ENCODE results near the gene ING5.

The ING5 gene

DNA sequence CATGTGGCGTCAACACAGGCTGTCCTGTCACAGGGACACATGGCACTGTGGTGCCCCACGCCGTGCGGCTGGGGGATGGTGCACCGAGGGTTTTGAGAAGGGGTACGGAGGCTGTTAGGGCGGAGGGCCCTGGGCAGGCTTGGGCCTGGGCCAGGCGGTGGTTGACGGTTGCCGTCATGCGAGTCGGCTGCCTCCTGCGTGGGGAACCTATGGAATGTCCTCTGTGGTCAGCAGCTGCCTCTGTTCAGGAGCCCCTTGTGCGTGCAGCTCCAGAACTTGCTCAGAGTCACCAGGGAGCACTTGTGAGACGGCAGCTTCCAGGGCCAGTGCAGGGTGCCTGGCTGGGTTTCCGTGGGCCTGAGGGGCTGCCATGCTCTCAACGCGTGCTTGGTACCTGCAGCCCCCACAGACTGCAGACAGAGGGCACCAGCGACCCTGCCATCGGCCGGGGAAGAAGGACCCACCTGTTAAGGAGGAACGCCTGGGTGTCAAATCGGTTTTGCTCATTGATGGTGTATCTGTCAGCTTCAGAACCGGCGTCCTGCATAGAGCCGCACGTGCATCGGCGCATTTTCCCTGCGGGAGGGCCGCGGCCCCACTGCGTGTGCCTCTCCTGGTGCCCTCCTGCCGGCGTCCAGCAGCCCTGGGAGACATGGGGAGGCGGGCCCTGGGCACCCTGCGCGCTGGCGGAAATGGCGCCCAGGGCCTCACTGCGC, 22.6 kb downstream of the ING5 start:
- FAIRE-seq = no peak
- no peak for DNase-seq (ENCODE audit: insufficient read length)
- TF ChIP-seq TAF1 (IDR thresholded peaks at IDR 0.05; ENCODE audit: borderline replicate concordance, low read depth, low read length) = no peak
- no peak for TF ChIP-seq POLR2AphosphoS5 (IDR thresholded peaks at IDR 0.05; ENCODE audit: low read depth, low read length)
- peak; percentile 41 for TF ChIP-seq POLR2A (IDR thresholded peaks at IDR 0.05; ENCODE audit: low read depth, low read length)

DNA sequence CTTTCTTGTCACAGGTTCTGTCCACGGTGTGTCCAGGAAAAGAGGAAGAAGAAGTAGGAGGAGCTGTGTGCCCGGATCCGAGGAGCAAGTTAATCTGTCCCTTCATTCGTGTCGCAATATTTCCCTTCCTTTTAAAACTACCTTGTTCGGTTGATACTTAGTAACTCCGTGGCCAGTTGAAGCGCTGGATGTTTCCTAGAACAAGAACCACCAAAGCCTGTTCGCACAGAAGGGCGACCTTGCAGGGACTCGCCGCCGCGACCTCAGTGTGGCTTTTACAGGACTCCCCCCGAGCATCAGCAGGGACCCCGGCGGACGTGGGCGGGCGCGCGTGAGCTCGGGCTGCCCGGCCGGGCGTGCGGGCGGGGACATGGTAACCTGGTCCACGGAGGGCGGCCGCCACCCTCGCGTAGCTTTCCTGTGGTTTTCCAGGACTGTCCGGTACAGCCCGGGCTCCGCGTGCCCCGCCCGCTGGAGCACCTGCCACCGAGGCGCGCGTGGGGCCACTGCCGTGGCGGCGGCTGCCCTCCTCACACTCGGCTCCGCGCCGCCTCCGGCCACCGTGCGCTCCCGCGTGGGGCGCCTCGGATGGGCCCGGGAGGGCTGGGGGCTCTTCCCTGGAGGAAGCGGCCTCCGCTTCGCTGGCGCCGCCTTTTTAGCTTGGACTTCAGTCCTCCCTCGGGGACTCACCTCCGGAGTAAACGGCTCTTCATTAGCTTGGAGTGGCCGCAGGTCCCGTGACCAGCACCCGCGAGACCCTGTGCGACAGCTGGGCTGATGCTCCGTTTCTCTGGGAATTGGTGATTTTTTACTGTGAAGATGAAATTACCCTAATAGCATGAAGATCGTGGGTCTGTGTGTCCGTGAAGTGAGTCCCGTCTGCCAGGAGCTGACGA, 23.4 kb downstream of the ING5 start:
- DNase-seq (ENCODE audit: insufficient read length) = no peak
- no peak for TF ChIP-seq POLR2AphosphoS5 (IDR thresholded peaks at IDR 0.05; ENCODE audit: low read depth, low read length)
- TF ChIP-seq TAF1 (IDR thresholded peaks at IDR 0.05; ENCODE audit: borderline replicate concordance, low read depth, low read length) = no peak
- no peak for TF ChIP-seq POLR2A (IDR thresholded peaks at IDR 0.05; ENCODE audit: low read depth, low read length)
- FAIRE-seq = no peak

DNA sequence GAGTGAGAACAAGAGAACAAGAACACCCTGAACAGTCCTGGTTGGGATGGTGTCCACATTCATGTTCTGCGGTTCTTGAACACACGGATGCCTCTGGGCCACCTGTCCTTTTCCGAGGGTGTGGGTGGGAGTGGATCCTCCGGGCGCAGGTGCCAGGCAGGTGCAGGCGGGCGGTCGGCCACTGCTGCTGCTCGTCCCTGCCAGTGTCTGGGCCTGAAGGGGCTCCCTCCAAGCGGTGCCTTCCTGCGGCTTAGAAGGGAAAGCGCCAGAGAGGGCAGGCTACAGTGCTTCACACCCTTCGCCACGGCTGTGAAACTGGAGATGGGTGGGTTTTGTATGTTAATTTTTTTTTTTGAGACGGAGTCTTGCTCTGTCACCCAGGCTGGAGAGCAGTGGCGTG, 24.6 kb downstream of the ING5 start:
- TF ChIP-seq POLR2A (IDR thresholded peaks at IDR 0.05; ENCODE audit: low read depth, low read length) = no peak
- TF ChIP-seq POLR2AphosphoS5 (IDR thresholded peaks at IDR 0.05; ENCODE audit: low read depth, low read length) = no peak
- no peak for TF ChIP-seq TAF1 (IDR thresholded peaks at IDR 0.05; ENCODE audit: borderline replicate concordance, low read depth, low read length)
- FAIRE-seq = no peak
- DNase-seq (ENCODE audit: insufficient read length) = no peak

DNA sequence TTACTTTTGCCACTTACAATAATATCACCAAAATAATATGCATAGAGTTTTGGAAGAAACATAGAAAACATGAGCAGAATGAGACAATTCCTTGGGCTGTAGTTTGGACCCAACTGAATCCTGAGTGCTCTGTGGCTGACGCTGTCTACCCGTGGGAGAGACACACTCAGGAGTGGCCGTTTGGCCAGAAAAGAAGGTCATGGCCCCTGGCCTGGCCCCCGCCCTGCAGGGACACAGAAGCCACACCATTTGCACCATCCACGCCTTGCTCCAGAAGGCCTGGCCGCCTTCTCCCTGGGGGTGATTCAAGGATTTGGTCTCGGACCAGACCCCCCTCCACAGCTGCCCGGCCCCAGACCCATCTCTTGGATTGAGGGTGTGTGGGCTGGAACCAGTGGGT, 26.2 kb downstream of the ING5 start:
- FAIRE-seq = no peak
- TF ChIP-seq POLR2A (IDR thresholded peaks at IDR 0.05; ENCODE audit: low read depth, low read length) = no peak
- no peak for TF ChIP-seq TAF1 (IDR thresholded peaks at IDR 0.05; ENCODE audit: borderline replicate concordance, low read depth, low read length)
- no peak for TF ChIP-seq POLR2AphosphoS5 (IDR thresholded peaks at IDR 0.05; ENCODE audit: low read depth, low read length)
- DNase-seq (ENCODE audit: insufficient read length) = no peak

DNA sequence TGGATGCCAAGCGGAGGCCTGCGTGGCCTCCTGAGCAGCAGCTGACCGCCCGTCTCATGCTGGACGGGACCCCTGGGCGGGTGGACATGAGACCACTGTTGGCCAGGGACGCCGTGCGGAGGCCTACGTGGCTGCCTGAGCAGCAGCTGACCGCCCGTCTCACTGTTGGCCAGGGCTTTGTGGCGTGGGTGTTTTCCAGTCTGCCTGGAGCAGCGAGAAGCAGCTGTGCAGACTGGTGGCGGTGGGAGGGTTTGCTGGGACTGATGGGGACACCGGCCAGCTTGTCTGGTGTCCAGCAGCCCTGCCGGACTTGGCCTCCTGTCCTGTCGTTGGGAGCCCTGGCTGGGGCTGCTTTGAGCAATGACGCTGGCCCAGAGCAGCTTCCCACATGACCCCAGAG, 26.8 kb downstream of the ING5 start:
- no peak for FAIRE-seq
- TF ChIP-seq POLR2A (IDR thresholded peaks at IDR 0.05; ENCODE audit: low read depth, low read length) (no peak), POLR2AphosphoS5 (IDR thresholded peaks at IDR 0.05; ENCODE audit: low read depth, low read length) (no peak), TAF1 (IDR thresholded peaks at IDR 0.05; ENCODE audit: borderline replicate concordance, low read depth, low read length) (no peak)
- no peak for DNase-seq (ENCODE audit: insufficient read length)

DNA sequence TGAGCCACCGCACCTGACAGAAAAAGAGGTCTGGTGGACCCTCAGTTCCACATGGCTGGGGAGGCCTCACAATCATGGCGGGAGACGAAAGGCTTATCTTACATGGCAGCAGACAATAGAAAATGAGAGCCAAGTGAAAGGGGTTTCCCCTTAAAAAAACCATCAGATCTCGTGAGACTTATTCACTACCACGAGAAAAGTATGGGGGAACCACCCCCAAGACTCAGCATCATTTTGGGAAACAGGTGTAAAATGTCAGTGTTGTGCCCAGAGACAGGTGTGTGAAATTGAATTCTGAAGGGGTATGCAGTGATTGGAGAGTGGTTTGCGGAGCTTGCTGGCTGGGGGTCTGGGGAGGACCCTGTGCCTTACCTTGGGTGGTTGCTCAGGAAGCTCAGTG, 28.0 kb downstream of the ING5 start:
- DNase-seq (ENCODE audit: insufficient read length) (no peak), FAIRE-seq (no peak)
- TF ChIP-seq POLR2A (IDR thresholded peaks at IDR 0.05; ENCODE audit: low read depth, low read length) = no peak
- no peak for TF ChIP-seq TAF1 (IDR thresholded peaks at IDR 0.05; ENCODE audit: borderline replicate concordance, low read depth, low read length)
- TF ChIP-seq POLR2AphosphoS5 (IDR thresholded peaks at IDR 0.05; ENCODE audit: low read depth, low read length) = no peak

DNA sequence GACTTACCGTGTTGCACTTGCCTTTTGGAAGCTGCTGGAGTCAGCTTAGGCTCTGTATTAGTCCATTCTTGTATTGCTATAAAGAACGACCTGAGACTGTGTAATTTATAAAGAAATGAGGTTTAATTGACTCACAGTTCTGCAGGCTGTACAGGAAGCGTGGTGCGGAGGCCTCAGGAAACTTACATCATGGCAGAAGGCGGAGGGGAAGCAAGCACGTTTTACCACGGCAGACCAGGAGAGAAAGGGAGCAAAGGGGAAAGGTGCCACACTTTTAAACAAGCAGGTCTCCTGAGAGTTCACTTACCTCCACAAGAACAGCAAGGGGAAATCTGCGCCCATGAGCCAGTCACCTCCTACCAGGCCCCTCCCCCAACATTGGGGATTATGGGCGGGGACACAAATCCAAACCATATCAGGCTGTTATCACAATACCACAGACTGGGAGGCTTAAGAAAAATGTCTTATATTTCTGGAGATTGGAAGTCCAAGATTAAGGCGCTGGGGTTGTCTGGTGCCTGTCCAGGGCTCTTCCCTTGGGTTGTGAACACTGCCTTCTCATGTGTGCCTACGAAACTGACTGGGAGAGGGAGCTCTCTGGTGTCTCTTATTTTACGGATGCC, 28.9 kb downstream of the ING5 start:
- FAIRE-seq (no peak), DNase-seq (ENCODE audit: insufficient read length) (no peak)
- TF ChIP-seq POLR2AphosphoS5 (IDR thresholded peaks at IDR 0.05; ENCODE audit: low read depth, low read length) (no peak), TAF1 (IDR thresholded peaks at IDR 0.05; ENCODE audit: borderline replicate concordance, low read depth, low read length) (no peak)

DNA sequence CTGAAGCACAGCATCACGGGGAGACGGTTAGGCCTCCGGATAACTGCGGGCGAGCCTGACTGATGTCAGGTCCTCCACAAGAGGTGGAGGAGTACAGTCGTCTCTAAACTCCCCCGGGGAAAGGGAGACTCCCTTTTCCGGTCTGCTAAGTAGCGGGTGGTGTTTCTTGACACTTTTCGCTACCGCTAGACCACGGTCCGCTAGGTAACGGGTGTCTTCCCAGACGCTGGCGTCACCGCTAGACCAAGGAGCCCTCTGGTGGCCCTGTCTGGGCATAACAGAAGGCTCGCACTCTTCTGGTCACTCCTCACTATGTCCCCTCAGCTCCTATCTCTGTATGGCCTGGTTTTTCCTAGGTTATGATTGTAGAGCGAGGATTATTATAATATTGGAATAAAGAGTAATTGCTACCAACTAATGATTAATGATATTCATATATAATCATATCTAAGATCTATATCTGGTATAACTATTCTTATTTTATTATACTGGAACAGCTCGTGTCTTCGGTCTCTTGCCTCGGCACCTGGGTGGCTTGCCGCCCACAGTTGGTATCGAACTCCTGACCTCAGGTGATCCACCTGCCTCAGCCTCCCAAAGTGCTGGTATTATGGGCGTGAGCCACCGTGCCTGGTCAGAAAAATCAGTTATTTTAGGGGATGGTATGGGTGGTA, 30.8 kb downstream of the ING5 start:
- FAIRE-seq = peak; percentile 48
- DNase-seq (ENCODE audit: insufficient read length) = peak; percentile 10

DNA sequence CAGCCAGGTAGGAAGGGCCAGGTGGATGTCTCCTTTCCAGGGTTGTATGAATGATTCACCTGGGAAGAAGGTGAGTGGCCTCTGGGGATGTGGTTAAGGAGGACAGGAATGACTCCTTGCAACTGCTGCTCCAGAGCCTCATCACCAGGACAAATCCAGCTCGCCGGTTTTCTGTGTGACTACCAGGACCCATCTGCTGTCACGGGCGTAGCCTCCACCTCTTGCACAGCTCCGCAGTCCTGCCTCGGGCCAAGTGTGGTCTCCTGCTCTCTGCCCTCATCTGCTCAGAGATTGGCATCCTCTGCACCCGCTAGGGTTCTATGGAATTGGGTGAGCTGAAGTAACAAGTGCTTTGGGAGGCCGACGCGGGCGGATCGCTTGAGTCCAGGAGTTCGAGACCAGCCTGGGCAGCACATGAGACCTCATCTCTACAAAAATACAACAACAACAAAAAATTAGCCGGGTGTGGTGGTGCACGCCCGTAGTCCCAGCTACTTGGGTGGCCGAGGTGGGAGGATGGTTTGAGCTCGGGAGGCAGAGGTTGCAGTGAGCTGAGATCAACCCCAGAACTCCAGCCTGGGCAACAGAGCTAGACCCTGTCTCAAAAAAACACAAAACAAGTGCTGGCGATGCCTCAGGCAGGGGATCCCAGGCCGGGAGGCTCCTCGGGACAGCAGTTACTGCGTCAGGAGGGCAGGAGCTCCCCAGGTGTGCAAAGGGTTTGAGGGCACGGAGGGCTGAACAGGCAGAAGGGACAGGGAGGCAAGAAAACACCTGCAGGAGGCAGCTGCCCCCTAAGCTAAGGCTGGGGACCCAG, 31.8 kb downstream of the ING5 start:
- FAIRE-seq (peak; percentile 70), DNase-seq (ENCODE audit: insufficient read length) (no peak)
- TF ChIP-seq POLR2A (IDR thresholded peaks at IDR 0.05; ENCODE audit: low read depth, low read length) (no peak), POLR2AphosphoS5 (IDR thresholded peaks at IDR 0.05; ENCODE audit: low read depth, low read length) (no peak), TAF1 (IDR thresholded peaks at IDR 0.05; ENCODE audit: borderline replicate concordance, low read depth, low read length) (no peak)

DNA sequence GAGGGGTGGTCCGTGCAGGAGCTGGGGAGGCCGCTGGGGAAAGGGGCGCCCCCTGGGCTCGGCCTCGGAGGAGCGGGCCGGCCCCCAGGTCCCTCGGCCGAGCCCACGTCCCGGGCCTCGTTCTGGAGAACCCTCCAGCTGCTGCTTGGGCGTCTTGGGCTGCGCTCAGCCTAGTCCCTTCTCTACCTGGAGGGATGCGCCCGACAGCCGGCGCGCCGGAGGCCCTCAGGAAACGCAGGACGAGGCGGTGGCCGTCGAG, 32.3 kb downstream of the ING5 start:
- no peak for DNase-seq (ENCODE audit: insufficient read length)
- TF ChIP-seq TAF1 (IDR thresholded peaks at IDR 0.05; ENCODE audit: borderline replicate concordance, low read depth, low read length) (no peak), POLR2AphosphoS5 (IDR thresholded peaks at IDR 0.05; ENCODE audit: low read depth, low read length) (no peak), POLR2A (IDR thresholded peaks at IDR 0.05; ENCODE audit: low read depth, low read length) (no peak)
- FAIRE-seq = no peak
